ENCODE measurements around the gene RBM7. TPM values are rescaled to one million over a fixed set of nuclear protein-coding genes. Genes with fewer than 3 reads are reported as not detected.

RBM7 gene
- total RNA-seq, 4 donors from 2014 or later = 13.7 to 28.0 (median 17.6) TPM

GRCh38 chr11:114362326-114362725 lies 38.1 kb upstream of the RBM7 start:
- DNase-seq (ENCODE audit: extremely low spot score) = no peak
- Histone ChIP-seq H3K27ac (replicated peaks in 1 of 4) (no peak overlapping the region), H3K4me3 (no peak overlapping the region), H3K36me3 (no peaks in the 10 kb centered on the region), H3K4me1 (peaks cover 0 to under 1% (median 0%) of the 10 kb centered on the region in 4 donors), H3K9me3 (peaks cover 0 to 7% (median 0%) of the 10 kb centered on the region in 4 donors), H3K27me3 (no peaks in the 10 kb centered on the region)
- intact Hi-C loops (cut with DNase I) = no loop called here
- TF ChIP-seq POLR2A (IDR thresholded peaks at IDR 0.05; ENCODE audit: low read depth) = no peak
- no peak for TF ChIP-seq POLR2AphosphoS5 (IDR thresholded peaks at IDR 0.05)
- no peak for TF ChIP-seq EP300 (IDR thresholded peaks at IDR 0.05)
- TF ChIP-seq, protein P1, sequence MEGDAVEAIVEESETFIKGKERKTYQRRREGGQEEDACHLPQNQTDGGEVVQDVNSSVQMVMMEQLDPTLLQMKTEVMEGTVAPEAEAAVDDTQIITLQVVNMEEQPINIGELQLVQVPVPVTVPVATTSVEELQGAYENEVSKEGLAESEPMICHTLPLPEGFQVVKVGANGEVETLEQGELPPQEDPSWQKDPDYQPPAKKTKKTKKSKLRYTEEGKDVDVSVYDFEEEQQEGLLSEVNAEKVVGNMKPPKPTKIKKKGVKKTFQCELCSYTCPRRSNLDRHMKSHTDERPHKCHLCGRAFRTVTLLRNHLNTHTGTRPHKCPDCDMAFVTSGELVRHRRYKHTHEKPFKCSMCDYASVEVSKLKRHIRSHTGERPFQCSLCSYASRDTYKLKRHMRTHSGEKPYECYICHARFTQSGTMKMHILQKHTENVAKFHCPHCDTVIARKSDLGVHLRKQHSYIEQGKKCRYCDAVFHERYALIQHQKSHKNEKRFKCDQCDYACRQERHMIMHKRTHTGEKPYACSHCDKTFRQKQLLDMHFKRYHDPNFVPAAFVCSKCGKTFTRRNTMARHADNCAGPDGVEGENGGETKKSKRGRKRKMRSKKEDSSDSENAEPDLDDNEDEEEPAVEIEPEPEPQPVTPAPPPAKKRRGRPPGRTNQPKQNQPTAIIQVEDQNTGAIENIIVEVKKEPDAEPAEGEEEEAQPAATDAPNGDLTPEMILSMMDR (IDR thresholded peaks at IDR 0.05) = no peak
- WGBS = 88% methylated on average over 4 of the region's 4 CpGs

- no peak for DNase-seq (ENCODE audit: extremely low spot score)
- Histone ChIP-seq H3K27ac (replicated peaks in 1 of 4) (no peak overlapping the region), H3K27me3 (no peaks in the 10 kb centered on the region), H3K9me3 (peaks cover 0 to 7% (median 0%) of the 10 kb centered on the region in 4 donors), H3K4me1 (peaks cover 0 to 4% (median 0%) of the 10 kb centered on the region in 4 donors), H3K36me3 (no peaks in the 10 kb centered on the region), H3K4me3 (no peak overlapping the region)
- 68% methylated on average over 3 of the region's 3 CpGs for WGBS
- TF ChIP-seq, protein P1 (IDR thresholded peaks at IDR 0.05) = no peak
- no peak for TF ChIP-seq POLR2A (IDR thresholded peaks at IDR 0.05; ENCODE audit: low read depth)
- no peak for TF ChIP-seq EP300 (IDR thresholded peaks at IDR 0.05)
- TF ChIP-seq POLR2AphosphoS5 (IDR thresholded peaks at IDR 0.05) = no peak
- intact Hi-C loops (cut with DNase I) = no loop called here
Observed at GRCh38 chr11:114362958-114363357, 37.5 kb upstream of the RBM7 start.

GRCh38 chr11:114366331-114367243 lies 33.9 kb upstream of the RBM7 start:
- no peak for DNase-seq (ENCODE audit: extremely low spot score)

DNA sequence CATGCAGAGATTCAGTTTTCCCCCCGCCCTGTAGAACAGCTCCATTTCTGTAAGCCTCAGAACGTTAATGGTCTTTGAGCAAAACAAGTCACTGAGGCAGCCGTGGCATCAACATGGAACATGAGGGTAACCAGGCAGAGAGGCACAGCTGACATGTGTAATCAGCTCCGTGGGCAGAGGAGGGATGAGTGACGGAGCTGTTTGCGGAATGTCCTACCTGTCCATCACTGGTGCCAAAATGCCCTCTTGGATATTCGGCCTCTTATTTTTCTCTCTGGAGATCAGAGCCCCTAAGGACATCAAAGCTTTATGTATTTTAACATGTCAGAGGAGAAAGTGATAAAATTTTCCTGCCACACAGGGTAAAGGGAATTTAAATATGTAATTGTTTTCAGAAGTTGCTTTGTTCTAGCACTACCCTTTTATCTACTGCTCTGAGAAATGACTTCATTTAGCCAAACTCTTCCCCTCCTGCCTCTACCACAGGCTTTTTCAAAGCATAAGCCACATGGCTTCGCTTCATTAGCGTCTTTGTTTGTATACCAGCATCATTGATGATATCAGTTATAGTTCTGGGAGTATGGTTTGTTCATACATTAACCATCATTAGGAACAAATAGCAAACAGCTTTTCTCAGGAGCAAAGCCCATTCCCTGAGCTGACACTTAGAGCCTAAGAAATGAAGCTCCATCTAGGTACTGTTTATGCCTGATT lies 33.1 kb upstream of the RBM7 start:
- Histone ChIP-seq H3K9me3 (no peaks in the 10 kb centered on the region), H3K27me3 (peaks cover 0 to 9% (median 0%) of the 10 kb centered on the region in 4 donors), H3K4me3 (no peak overlapping the region), H3K4me1 (peaks cover 0 to 4% (median 0%) of the 10 kb centered on the region in 4 donors), H3K36me3 (no peaks in the 10 kb centered on the region), H3K27ac (replicated peaks in 1 of 4) (no peak overlapping the region)
- WGBS = 82% methylated on average over 9 of the region's 9 CpGs
- TF ChIP-seq POLR2A (IDR thresholded peaks at IDR 0.05; ENCODE audit: low read depth) = no peak
- TF ChIP-seq EP300 (IDR thresholded peaks at IDR 0.05) = no peak
- TF ChIP-seq, protein P1 (IDR thresholded peaks at IDR 0.05) = no peak
- TF ChIP-seq POLR2AphosphoS5 (IDR thresholded peaks at IDR 0.05) = no peak
- no peak for DNase-seq (ENCODE audit: extremely low spot score)
- intact Hi-C loops (cut with DNase I) = no loop called here

More at GRCh38 chr11:114366331-114367243, 33.9 kb upstream of the RBM7 start:
- WGBS = 82% methylated on average over 12 of the region's 13 CpGs
- peaks cover 0 to 9% (median 0%) of the 10 kb centered on the region in 4 donors for H3K27me3 ChIP-seq
- H3K36me3 ChIP-seq = no peaks in the 10 kb centered on the region
- H3K4me1 ChIP-seq = peaks cover 0 to 4% (median 0%) of the 10 kb centered on the region in 4 donors
- H3K4me3 ChIP-seq = no peak overlapping the region
- TF ChIP-seq POLR2AphosphoS5 (IDR thresholded peaks at IDR 0.05) (no peak), EP300 (IDR thresholded peaks at IDR 0.05) (no peak), POLR2A (IDR thresholded peaks at IDR 0.05; ENCODE audit: low read depth) (no peak)
- TF ChIP-seq, protein P1 (IDR thresholded peaks at IDR 0.05) = no peak
- peaks cover 0 to 2% (median 0%) of the 10 kb centered on the region in 4 donors for H3K9me3 ChIP-seq
- no peak overlapping the region for H3K27ac ChIP-seq (replicated peaks in 1 of 4)
- intact Hi-C loops (cut with DNase I) = no loop called here

All from esophagus muscularis mucosa (tissue), 4 donors.